IPS-20b (cell line): ENCODE data around the gene LRRTM3.

ENCODE experiments used
- H3K27ac ChIP-seq: one replicate; pipeline ENCODE4 v1.5.1; 2013; ENCODE audit warnings: low read length
- H3K27me3 ChIP-seq: 2 replicates; pipeline ENCODE4 v1.6.1; 2013; ENCODE audit warnings: mild to moderate bottlenecking, low read length, inconsistent platforms; ENCODE audit not compliant: insufficient read depth
- H3K36me3 ChIP-seq: 2 replicates; pipeline ENCODE4 v1.6.1; 2013; ENCODE audit warnings: low read depth, mild to moderate bottlenecking, inconsistent platforms, low read length, moderate library complexity; ENCODE audit not compliant: insufficient read depth
- H3K4me1 ChIP-seq: 2 replicates; pipeline ENCODE4 v1.6.1; 2013; ENCODE audit warnings: mild to moderate bottlenecking, control low read depth, inconsistent platforms, low read length, moderate library complexity; ENCODE audit not compliant: insufficient read depth
- H3K4me3 ChIP-seq: 2 replicates; pipeline ENCODE4 v1.5.1; 2013; ENCODE audit warnings: mild to moderate bottlenecking, low read length, inconsistent platforms
- H3K9ac ChIP-seq: 2 replicates; pipeline ENCODE4 v1.6.1; 2013; ENCODE audit warnings: low read depth, mild to moderate bottlenecking, inconsistent platforms, low read length, moderate library complexity
- H3K9me3 ChIP-seq: 2 replicates; pipeline ENCODE4 v1.6.1; 2013; ENCODE audit warnings: mild to moderate bottlenecking, low read depth, low read length, inconsistent platforms; ENCODE audit not compliant: insufficient read depth

Gene LRRTM3

DNA sequence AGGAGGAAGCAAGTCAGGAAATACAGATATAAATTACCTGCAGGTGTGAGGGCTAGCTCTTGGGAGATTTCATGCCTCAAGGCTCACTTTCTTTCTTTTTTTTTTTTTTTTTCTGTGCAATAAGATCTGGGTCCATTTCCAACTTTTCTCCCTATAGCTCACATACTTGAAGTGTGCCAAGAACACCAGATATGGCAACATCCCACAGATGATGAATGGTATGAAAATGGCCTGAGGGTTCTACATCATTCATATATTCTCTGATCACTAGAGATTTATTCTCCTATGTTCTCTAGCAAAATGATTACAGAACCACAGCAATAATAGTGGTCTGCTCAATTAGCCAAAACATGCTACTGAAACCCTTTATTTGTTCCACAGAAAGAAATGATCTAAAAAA, 117.2 kb downstream of the LRRTM3 start:
- no peaks in the 10 kb centered on the region for H3K9me3 ChIP-seq
- no peak overlapping the region for H3K9ac ChIP-seq
- no peaks in the 10 kb centered on the region for H3K36me3 ChIP-seq
- no peaks in the 10 kb centered on the region for H3K27me3 ChIP-seq
- no peaks in the 10 kb centered on the region for H3K4me1 ChIP-seq
- H3K4me3 ChIP-seq: no peak overlapping the region
- no peak overlapping the region for H3K27ac ChIP-seq

DNA sequence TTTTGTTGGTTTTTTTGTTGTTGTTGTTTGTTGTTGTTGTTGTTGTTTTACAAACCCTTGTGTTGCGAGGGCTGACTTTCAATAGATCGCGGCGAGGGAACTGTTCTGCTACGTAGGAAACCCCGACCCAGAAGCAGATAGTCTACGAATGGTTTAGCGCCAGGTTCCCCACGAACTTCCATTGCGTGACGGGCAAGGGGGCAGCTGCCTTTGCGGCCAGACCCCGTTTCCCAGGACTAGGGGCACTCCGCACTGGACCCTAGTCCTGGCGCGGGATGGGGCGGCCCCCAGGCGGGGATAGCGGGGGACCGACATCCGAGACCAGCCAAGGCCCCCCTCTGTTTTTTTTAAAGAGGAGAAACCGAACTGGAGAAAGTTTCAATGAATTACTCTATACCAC, 119.6 kb downstream of the LRRTM3 start:
- H3K27ac ChIP-seq: no peak overlapping the region
- no peaks in the 10 kb centered on the region for H3K9me3 ChIP-seq
- H3K9ac ChIP-seq: no peak overlapping the region
- no peak overlapping the region for H3K4me3 ChIP-seq
- no peaks in the 10 kb centered on the region for H3K4me1 ChIP-seq
- H3K36me3 ChIP-seq: no peaks in the 10 kb centered on the region
- H3K27me3 ChIP-seq: no peaks in the 10 kb centered on the region

DNA sequence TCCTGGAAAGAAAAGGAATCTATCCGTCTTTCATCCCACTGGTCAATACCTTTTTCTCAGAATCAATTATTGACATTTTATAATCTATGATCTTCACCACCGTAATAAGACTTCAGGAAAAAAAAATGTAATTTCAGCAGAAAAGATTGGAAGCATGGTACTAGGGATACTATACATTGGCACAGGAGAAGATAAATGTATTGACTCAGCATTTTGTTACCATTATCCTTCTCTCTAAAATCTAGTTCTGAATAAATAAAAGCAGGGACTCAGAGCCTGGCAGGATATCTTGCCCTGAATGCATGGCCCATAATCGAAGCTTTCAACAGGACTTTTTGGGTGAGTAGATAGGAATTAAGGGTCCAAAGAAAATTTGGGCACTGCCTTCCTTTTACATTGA, 120.7 kb downstream of the LRRTM3 start:
- H3K9ac ChIP-seq: no peak overlapping the region
- no peaks in the 10 kb centered on the region for H3K27me3 ChIP-seq
- H3K4me1 ChIP-seq: no peaks in the 10 kb centered on the region
- H3K4me3 ChIP-seq: no peak overlapping the region
- no peaks in the 10 kb centered on the region for H3K36me3 ChIP-seq
- H3K9me3 ChIP-seq: no peaks in the 10 kb centered on the region
- no peak overlapping the region for H3K27ac ChIP-seq

DNA sequence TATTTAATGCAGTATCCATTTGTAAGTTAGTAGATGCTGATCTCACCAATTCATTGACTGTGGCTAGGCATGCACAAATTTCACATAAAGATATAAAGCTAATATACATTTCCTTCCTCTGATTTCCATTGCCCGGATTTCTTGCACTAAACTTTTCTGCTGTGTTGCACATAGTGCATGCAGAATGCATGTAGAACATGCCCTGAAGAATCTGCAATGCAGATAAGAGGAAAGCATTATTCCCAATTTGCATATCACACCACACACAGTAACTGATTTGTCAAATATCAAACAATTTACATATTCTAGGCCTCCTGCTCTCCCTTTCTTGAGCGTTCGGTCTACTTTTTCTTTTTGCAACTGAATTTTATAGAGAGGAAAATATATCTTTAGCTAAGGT, 124.2 kb downstream of the LRRTM3 start:
- Histone ChIP-seq H3K9me3 (no peaks in the 10 kb centered on the region), H3K9ac (no peak overlapping the region), H3K27me3 (no peaks in the 10 kb centered on the region), H3K4me3 (no peak overlapping the region), H3K27ac (no peak overlapping the region), H3K36me3 (no peaks in the 10 kb centered on the region), H3K4me1 (0 out of 2 replicates have a peak, but pooled peaks cover 6% of the 10 kb centered on the region)

DNA sequence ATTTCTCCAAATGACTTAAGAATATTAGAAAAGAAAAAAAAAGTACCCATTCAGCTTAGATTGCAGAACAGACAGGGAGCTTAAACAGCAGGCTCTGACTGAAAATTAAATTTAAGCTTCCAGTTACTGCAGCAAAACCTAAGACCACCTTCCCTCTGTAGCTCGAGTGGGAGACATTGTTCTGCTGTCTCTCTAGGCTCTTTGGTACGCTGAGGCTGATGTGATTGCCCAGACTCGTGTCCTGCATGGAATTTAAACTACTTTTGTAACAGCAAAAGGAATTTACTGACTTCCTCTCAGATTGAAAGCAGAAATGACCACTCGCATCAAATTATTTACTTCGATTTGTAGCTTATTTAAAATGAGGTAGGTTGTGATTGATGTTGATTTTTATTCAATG, 124.6 kb downstream of the LRRTM3 start:
- Histone ChIP-seq H3K9ac (no peak overlapping the region), H3K36me3 (no peaks in the 10 kb centered on the region), H3K27me3 (no peaks in the 10 kb centered on the region), H3K27ac (no peak overlapping the region), H3K9me3 (no peaks in the 10 kb centered on the region), H3K4me3 (no peak overlapping the region), H3K4me1 (0 out of 2 replicates have a peak, but pooled peaks cover 6% of the 10 kb centered on the region)

DNA sequence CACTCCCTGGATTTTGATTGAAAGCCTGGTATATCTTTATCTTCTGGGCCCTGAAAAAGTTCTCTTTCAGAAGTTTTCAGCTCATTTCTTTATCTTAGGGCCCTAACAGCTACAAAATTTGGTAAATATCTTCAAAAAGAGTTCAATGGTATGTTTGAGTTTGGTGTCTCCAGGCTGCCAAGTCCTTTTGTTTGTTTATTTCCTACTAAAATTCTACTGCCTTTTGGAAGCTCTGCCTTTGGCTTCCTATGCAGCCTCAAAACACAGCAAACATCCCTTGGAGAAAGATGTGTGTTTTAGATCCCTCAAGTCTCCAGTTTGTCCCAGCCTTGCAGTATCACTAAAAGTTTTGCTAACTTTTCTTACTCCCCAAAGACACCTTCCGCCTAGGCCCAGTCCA, 146.8 kb downstream of the LRRTM3 start:
- no peak overlapping the region for H3K9ac ChIP-seq
- no peaks in the 10 kb centered on the region for H3K9me3 ChIP-seq
- no peak overlapping the region for H3K4me3 ChIP-seq
- H3K27me3 ChIP-seq: no peaks in the 10 kb centered on the region
- H3K27ac ChIP-seq: no peak overlapping the region
- H3K4me1 ChIP-seq: no peaks in the 10 kb centered on the region
- no peaks in the 10 kb centered on the region for H3K36me3 ChIP-seq

DNA sequence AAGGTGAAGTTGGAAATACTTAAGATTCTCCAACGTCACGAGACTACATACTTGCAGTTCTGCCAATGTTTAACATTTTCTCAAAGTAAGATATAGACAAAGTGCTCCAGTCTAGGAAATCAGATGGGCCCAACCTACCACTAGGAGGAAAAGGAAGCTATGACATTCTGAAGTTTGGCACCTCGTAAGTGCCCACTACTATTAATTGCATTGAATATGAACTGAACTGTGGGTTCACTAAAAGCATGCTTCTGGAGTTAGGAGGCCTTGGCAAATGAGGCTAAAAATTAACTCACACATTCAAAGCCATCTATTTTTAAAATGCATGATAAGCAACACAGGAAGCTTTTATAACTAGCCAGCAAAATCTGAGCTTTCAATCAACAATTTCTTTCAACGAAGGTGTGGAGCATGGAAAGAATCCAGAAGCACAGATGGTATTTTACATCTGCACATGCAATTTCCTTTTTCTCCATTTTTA, 149.7 kb downstream of the LRRTM3 start:
- Histone ChIP-seq H3K4me3 (no peak overlapping the region), H3K27ac (no peak overlapping the region), H3K9me3 (no peaks in the 10 kb centered on the region), H3K4me1 (no peaks in the 10 kb centered on the region), H3K27me3 (no peaks in the 10 kb centered on the region), H3K9ac (no peak overlapping the region), H3K36me3 (no peaks in the 10 kb centered on the region)

DNA sequence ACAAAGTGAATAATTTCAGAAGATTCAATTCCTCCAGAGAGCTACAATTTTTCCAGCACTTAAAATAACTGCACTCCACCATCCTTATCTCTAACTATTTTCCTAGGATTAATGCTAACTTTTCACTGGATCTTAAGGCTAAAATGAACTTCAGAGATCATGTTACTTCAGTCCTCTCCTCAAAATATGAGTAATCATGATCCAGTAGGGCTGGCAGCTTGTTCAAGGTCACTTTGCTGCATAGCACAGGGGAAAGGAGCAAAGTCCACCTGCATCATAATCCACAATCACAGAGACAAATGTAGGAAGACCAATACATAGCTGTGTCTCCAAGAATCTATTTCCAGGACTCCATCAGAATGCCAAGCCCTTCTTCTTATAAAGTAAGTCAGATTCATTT, 150.3 kb downstream of the LRRTM3 start:
- no peak overlapping the region for H3K4me3 ChIP-seq
- no peaks in the 10 kb centered on the region for H3K4me1 ChIP-seq
- H3K9me3 ChIP-seq: no peaks in the 10 kb centered on the region
- no peaks in the 10 kb centered on the region for H3K36me3 ChIP-seq
- no peak overlapping the region for H3K27ac ChIP-seq
- H3K9ac ChIP-seq: no peak overlapping the region
- H3K27me3 ChIP-seq: no peaks in the 10 kb centered on the region

DNA sequence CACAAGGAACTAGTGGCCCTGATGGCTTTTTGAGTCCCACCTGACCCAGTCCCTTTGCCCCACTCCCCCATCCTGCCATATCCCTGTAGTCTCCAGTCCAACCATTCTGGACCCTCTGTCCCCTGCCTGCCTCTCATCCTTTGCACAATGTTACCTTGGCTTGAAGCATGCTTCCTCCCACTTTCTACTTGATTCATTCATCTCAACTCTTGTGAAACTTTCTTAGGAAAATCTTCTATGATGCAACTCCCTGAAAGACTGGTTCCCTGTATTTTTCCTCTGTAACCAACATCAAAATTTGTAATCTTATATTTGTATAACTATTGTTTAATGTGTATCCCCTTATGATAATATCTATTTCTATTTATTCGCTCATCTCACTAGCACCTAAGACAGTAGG, 151.5 kb downstream of the LRRTM3 start:
- Histone ChIP-seq H3K27ac (no peak overlapping the region), H3K9ac (no peak overlapping the region), H3K9me3 (no peaks in the 10 kb centered on the region), H3K27me3 (no peaks in the 10 kb centered on the region), H3K36me3 (no peaks in the 10 kb centered on the region), H3K4me3 (no peak overlapping the region), H3K4me1 (no peaks in the 10 kb centered on the region)

DNA sequence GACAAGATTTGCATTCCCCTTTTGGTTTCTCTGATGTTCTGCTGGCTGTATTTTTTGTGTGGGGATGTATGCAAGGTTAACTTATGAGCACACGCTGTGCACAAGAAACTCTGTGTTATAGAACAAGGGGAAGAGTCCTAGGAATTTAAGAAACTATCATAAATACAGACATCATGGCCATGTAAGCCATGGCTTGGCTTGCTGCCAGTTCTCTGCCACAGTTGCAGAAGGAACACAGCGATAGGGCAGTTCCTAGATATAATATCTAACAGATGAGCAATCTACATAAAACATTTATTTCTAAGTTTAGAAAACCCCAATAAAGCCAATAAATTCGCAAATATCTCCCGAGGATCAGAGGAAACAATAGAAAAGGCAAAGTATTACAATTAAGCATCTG, 153.3 kb downstream of the LRRTM3 start:
- no peaks in the 10 kb centered on the region for H3K4me1 ChIP-seq
- H3K27me3 ChIP-seq: no peaks in the 10 kb centered on the region
- no peaks in the 10 kb centered on the region for H3K9me3 ChIP-seq
- no peak overlapping the region for H3K27ac ChIP-seq
- H3K4me3 ChIP-seq: no peak overlapping the region
- H3K9ac ChIP-seq: no peak overlapping the region
- H3K36me3 ChIP-seq: no peaks in the 10 kb centered on the region

DNA sequence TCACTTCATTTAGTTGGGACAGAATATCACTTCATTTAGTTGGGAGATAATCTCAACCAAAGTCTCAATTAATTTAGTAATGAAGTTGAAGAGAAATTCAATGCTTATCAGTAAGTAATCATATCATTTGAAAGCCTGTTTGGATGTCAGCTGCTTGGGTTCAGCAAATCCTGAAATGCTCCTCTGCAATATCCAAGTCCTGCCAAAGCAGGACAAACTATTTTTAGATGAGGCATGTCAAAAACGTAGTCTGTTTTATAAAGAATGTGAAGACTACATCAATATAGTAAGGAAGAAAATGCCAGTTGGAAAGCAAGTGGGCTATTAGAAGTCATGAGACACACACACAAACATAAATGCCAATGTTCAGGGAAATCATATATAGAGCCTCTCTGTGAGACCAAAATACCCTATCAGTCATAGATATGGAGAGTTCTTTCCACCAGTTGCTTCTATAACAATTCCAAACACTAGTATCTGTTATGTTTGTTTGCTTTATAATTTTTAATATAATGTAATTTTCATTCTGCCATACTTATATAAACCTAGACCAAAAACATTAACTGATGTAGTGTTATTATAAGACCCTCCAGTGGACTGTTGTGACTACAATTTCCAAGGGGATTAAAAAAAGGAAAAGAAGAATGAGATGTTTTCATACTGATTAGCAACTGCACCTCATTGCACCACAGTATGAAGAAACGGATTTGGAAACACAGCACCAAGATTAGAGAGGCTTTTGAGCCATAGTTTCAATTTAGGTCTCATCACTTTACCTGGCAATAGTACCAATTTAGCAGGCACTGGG, 160.7 kb downstream of the LRRTM3 start:
- Histone ChIP-seq H3K27me3 (no peaks in the 10 kb centered on the region), H3K27ac (no peak overlapping the region), H3K4me3 (no peak overlapping the region), H3K9ac (no peak overlapping the region), H3K9me3 (no peaks in the 10 kb centered on the region), H3K36me3 (no peaks in the 10 kb centered on the region), H3K4me1 (no peaks in the 10 kb centered on the region)

DNA sequence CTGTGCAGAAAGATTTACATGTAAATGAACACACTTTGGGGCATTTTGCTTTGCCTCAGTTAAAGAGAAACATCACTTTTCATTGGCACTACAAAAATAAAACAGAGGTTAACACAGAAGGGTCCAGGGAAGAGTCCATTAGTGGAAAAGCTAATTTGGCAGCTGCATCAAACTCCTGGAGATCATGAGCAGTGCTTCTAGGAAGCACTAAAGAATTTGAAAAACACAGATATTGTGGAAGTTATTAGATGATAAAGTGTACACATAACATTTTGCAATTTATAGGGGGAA, 161.2 kb downstream of the LRRTM3 start:
- Histone ChIP-seq H3K36me3 (no peaks in the 10 kb centered on the region), H3K4me3 (no peak overlapping the region), H3K9me3 (no peaks in the 10 kb centered on the region), H3K27ac (no peak overlapping the region), H3K9ac (no peak overlapping the region), H3K27me3 (no peaks in the 10 kb centered on the region), H3K4me1 (no peaks in the 10 kb centered on the region)
